PFSK-1 (cell line): Measurements from ENCODE around the gene ZNF366.

Experiments
- FOXP2 ChIP-seq: optimal IDR thresholded peaks from 2 replicates; pipeline ENCODE3; 2011; ENCODE audit warnings: borderline replicate concordance, control low read depth, inconsistent platforms; ENCODE audit not compliant: insufficient read depth; ENCODE audit errors: extremely low read length, extremely low read depth
- POLR2AphosphoS5 ChIP-seq: IDR thresholded peaks from 2 replicates; pipeline ENCODE4 v1.6.1; 2012; ENCODE audit warnings: low read depth, mild to moderate bottlenecking, control low read depth, low read length, moderate library complexity
- REST ChIP-seq, 2 experiments: IDR thresholded peaks; 2 replicates each; pipeline versions ENCODE4 v1.6.1 to v1.8.0; 2011 to 2012; ENCODE audit warnings: low read depth in 2 of 2, low read length in 2 of 2, control low read depth in 1 of 2, inconsistent platforms in 1 of 2, mild to moderate bottlenecking in 1 of 2, moderate library complexity in 1 of 2; ENCODE audit not compliant: insufficient read depth in 1 of 2
- SIN3A ChIP-seq: IDR thresholded peaks from 2 replicates; pipeline ENCODE4 v1.6.1; 2012; ENCODE audit warnings: mild to moderate bottlenecking, low read length, moderate library complexity, borderline replicate concordance; ENCODE audit not compliant: insufficient read depth
- TAF1 ChIP-seq: IDR thresholded peaks from 2 replicates; pipeline ENCODE4 v1.6.1; 2012; ENCODE audit warnings: low read length, control low read depth, borderline replicate concordance; ENCODE audit not compliant: insufficient read depth

GRCh38 chr5:72478276-72478675 is 28.9 kb downstream of the ZNF366 start:
- TF ChIP-seq REST (IDR thresholded peaks at IDR 0.05; ENCODE audit: insufficient read depth in 1 of 2, low read depth in 2 of 2, low read length in 2 of 2) (no peak), POLR2AphosphoS5 (no peak), TAF1 (no peak), FOXP2 (no peak), SIN3A (no peak)
